NT2/D1 (cell line): ENCODE data around the gene SMPD3.

Source experiments
- SUZ12 ChIP-seq: IDR thresholded peaks from 2 replicates; pipeline ENCODE4 v1.6.1; 2011; ENCODE audit not compliant: insufficient read length, insufficient read depth; ENCODE audit errors: extremely low read depth
- ZNF274 ChIP-seq: IDR thresholded peaks from 2 replicates; pipeline ENCODE4 v1.6.1; 2011; ENCODE audit warnings: mild to moderate bottlenecking, low read depth, low read length

DNA sequence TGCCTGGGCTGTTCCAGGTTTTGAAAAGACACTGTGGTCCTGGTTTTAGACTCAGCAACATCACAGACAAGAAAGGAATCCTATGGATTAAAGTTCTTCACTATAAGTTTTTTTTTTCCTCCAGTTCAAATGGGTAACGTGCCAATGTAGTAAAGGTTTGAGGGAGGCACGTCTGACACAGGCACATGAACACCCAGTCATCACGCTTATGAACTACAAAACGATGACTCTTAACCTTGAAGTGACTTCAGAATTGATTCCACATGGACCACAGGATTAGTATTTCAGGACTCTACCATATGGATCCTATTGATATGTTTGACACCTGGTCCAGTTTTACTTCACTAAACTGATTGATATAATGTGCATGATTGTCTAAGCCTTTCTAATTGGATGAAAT, 135.2 kb downstream of the SMPD3 start:
- no peak for TF ChIP-seq ZNF274
- TF ChIP-seq SUZ12 = no peak
